Naive B cell (primary cell): ENCODE results near the gene TBL1X. TPM values are rescaled to one million over a fixed set of nuclear protein-coding genes. Genes with fewer than 3 reads are reported as not detected.

Source experiments
- ATAC-seq, 2 donors: fragments of 150-1000 bp; cut with Tn5 transposase; 2 replicates each; pipeline ENCODE4 v1.10.0; 2021; ENCODE audit warnings: low read depth in 2 of 2, mild to moderate bottlenecking in 2 of 2, moderate library complexity in 2 of 2
- DNase-seq: peaks from one replicate; pipeline ENCODE4 v3.0.0; 2022
- H3K27ac Mint-ChIP-seq, 6 donors: one replicate each; pipeline ENCODE4 v1.8.0; 2020 to 2022; ENCODE audit warnings: mild to moderate bottlenecking in 6 of 6, mixed read lengths in 6 of 6, moderate library complexity in 5 of 6, inconsistent platforms in 2 of 6
- H3K27me3 Mint-ChIP-seq, 3 donors: one replicate each; pipeline ENCODE4 v1.8.0; 2021 to 2022; ENCODE audit warnings: mixed read lengths in 3 of 3, mild to moderate bottlenecking in 1 of 3
- H3K36me3 Mint-ChIP-seq, 2 donors: one replicate each; pipeline ENCODE4 v1.8.0; 2020 to 2022; ENCODE audit warnings: mixed read lengths in 2 of 2, inconsistent platforms in 1 of 2, mild to moderate bottlenecking in 1 of 2
- H3K4me1 Mint-ChIP-seq, 3 donors: one replicate each; pipeline ENCODE4 v1.8.0; 2020 to 2022; ENCODE audit warnings: mixed read lengths in 3 of 3, inconsistent platforms in 1 of 3, mild to moderate bottlenecking in 1 of 3, moderate library complexity in 1 of 3
- H3K4me3 Mint-ChIP-seq, 8 donors: one replicate each; pipeline ENCODE4 v1.8.0; 2020 to 2022; ENCODE audit warnings: mild to moderate bottlenecking in 8 of 8, mixed read lengths in 8 of 8, moderate library complexity in 8 of 8, inconsistent platforms in 2 of 8
- H3K9me3 Mint-ChIP-seq, 7 donors: one replicate each; pipeline ENCODE4 v1.8.0; 2020 to 2022; ENCODE audit warnings: mixed read lengths in 7 of 7, mild to moderate bottlenecking in 5 of 7, inconsistent platforms in 2 of 7, moderate library complexity in 1 of 7
- polyA plus RNA-seq, 6 donors: library from polyadenylated mRNA; unstranded; fragments of 300-500 nt; fragmentation: Illumina TruSeq; gene quantifications; one replicate each; pipeline ENCODE4 v1.2.3, GENCODE V29; 2021; ENCODE audit warnings: low read depth in 6 of 6

Gene TBL1X
- polyA plus RNA-seq, 6 donors from 2014 or later = 14.0 to 26.8 (median 18.8) TPM

DNA sequence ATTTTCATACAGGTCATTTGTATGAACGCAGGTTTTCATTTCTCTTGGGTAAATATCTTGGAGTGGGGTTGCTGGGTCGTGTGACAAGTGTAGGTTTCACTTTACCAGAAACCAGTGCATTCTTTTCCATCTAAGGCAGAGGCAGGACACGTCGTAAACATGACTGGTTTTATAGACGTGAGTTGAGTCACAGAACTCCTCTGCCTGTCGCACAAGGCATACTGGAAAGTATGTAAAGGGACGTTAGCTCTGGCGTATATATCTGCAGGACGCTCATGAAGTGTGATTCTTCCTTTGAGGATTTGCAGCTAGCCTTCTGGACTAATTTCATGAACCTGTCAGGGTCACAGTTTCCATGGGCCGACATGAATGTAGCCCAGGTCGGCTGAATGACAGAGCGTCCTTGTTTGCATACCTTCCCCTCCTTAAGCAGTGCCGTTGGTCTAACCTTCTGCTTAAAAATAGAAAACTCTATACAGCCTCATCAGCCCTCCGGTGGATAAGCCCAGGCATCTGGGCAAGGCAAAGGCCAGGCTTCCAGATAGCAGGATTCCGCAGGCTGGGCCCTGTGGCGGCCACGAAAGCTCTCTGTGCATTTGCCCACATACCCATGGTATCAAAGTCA lies 194.8 kb downstream of the TBL1X start:
- H3K27ac Mint-ChIP-seq = no peak overlapping the region
- H3K9me3 Mint-ChIP-seq = peaks cover 0 to 5% (median 0%) of the 10 kb centered on the region in 7 donors
- no peaks in the 10 kb centered on the region for H3K27me3 Mint-ChIP-seq
- H3K4me3 Mint-ChIP-seq = no peak overlapping the region
- peaks cover 13 to 14% of the 10 kb centered on the region in 2 donors for H3K36me3 Mint-ChIP-seq
- DNase-seq (no peak), ATAC-seq (no peak)
- peaks cover 5 to 12% (median 11%) of the 10 kb centered on the region in 3 donors for H3K4me1 Mint-ChIP-seq

DNA sequence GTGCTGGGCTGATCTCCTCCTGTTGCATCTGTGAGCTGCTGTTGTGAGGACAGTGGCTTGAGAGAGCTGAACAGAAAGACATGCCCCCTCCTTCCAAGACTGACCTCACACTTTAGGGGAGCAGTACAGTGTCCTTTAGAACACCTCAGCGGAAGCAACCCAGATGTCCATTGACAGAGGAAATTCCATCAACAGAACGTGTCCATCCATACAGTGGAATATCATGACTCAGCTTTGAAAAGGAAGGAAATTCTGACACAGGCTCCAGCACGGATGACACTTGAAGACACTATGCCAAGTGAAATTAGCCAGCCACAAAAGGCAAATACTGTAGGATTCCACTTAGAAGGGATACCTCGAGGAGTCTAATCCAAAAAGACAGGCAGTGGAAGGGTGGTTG lies 197.3 kb downstream of the TBL1X start:
- ATAC-seq = no peak
- Mint-ChIP-seq H3K36me3 (peaks cover 8 to 13% of the 10 kb centered on the region in 2 donors), H3K27me3 (no peaks in the 10 kb centered on the region), H3K4me1 (peaks cover 5 to 12% (median 9%) of the 10 kb centered on the region in 3 donors), H3K9me3 (peaks cover 0 to 4% (median 0%) of the 10 kb centered on the region in 7 donors), H3K4me3 (no peak overlapping the region), H3K27ac (no peak overlapping the region)
- DNase-seq = no peak

DNA sequence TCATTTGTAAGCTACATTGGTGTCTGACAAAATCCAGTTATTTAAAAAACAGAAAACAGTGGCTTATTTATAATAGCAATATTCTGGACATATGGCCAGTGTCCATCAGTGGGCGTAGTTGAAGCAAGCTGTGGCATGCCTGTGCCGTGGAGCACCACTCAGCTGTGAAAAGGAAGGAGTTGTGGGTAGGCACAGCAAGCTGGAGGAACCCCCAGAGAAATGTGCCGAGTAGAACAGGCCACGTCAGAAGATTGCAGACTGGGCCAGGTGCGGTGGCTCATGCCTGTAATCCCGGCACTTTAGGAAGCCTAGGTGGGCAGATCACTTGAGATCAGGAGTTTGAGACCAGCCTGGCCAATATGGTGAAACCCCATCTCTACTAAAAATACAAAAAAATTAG lies 198.4 kb downstream of the TBL1X start:
- H3K27me3 Mint-ChIP-seq = no peaks in the 10 kb centered on the region
- peaks cover 1 to 8% (median 6%) of the 10 kb centered on the region in 3 donors for H3K4me1 Mint-ChIP-seq
- H3K4me3 Mint-ChIP-seq = peak overlapping the region in 1 of 8 donors; percentile 39
- no peak for DNase-seq
- no peak for ATAC-seq
- H3K27ac Mint-ChIP-seq = peak overlapping the region in 1 of 6 donors; percentile 9
- peaks cover 3 to 10% of the 10 kb centered on the region in 2 donors for H3K36me3 Mint-ChIP-seq
- peaks cover 0 to 1% (median 0%) of the 10 kb centered on the region in 7 donors for H3K9me3 Mint-ChIP-seq

DNA sequence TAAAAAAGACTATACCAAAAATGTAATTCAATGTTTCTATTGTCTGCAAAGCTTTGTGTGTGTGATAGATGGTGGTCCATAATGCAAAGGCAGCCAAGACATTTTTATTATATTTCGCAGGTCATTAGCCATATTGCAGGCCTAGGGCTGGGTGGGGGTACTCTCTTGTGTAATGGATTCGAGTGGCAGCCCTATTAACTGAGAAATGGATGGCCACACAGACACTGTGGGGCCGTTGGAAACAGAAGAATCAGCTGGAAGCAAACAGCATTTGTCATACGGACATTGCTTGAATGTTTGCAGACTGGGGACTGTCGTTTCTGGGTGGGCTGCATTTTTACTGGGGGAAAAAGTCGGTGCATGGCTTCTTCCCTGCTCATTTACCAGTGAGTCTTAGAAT lies 199.4 kb downstream of the TBL1X start:
- H3K9me3 Mint-ChIP-seq = no peaks in the 10 kb centered on the region
- no peak overlapping the region for H3K27ac Mint-ChIP-seq
- H3K4me1 Mint-ChIP-seq = peaks cover 0 to 7% (median 6%) of the 10 kb centered on the region in 3 donors
- DNase-seq (no peak), ATAC-seq (no peak)
- H3K27me3 Mint-ChIP-seq = no peaks in the 10 kb centered on the region
- no peak overlapping the region for H3K4me3 Mint-ChIP-seq
- H3K36me3 Mint-ChIP-seq = peaks cover 0 to 9% of the 10 kb centered on the region in 2 donors

DNA sequence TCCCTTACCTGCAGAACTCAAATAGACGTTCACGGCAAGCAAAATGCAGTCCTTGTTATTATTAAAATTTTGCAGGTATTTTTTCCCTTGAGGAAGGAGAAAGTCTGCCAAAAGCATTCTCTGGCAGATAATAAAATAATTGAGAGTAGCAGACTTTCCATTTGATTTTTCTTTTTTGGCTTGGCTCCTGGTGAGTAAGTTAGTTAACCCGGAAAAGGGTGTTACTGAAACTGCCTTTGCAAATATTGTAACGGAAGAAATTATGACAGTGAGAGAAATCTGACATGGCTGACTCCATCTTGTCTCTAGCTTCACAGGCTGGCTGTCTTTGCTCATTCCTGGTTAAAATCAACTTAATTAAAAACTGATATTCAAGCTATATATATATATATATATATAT lies 200.3 kb downstream of the TBL1X start:
- Mint-ChIP-seq H3K4me3 (no peak overlapping the region), H3K36me3 (peaks cover 0 to 5% of the 10 kb centered on the region in 2 donors), H3K27me3 (no peaks in the 10 kb centered on the region), H3K4me1 (peaks cover 0 to 8% (median 6%) of the 10 kb centered on the region in 3 donors), H3K27ac (no peak overlapping the region), H3K9me3 (no peaks in the 10 kb centered on the region)
- ATAC-seq (no peak), DNase-seq (no peak)

DNA sequence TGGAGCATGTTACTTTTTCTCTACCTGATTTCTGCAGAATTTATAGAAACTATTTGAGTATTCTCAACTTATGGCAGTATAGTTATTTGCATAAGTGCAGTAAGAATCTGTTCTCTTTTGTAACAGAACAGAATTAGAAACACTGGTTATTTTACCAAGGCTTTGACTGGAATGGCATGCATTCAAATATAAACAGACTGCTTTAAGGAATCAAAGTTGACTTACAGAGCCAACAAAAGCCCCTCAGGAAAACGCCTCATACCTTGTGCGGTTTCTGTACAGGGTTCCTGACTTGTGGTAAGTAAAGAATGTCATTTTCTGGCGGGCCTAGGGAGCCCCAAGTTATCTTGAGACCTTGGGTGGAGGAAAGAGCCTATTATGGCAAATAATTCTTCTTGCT lies 203.7 kb downstream of the TBL1X start:
- Mint-ChIP-seq H3K4me1 (peaks cover 17 to 26% (median 25%) of the 10 kb centered on the region in 3 donors), H3K36me3 (peaks cover 5 to 9% of the 10 kb centered on the region in 2 donors), H3K4me3 (no peak overlapping the region), H3K27ac (no peak overlapping the region), H3K9me3 (peaks cover 0 to 5% (median 0%) of the 10 kb centered on the region in 7 donors), H3K27me3 (no peaks in the 10 kb centered on the region)
- no peak for DNase-seq
- ATAC-seq = no peak

DNA sequence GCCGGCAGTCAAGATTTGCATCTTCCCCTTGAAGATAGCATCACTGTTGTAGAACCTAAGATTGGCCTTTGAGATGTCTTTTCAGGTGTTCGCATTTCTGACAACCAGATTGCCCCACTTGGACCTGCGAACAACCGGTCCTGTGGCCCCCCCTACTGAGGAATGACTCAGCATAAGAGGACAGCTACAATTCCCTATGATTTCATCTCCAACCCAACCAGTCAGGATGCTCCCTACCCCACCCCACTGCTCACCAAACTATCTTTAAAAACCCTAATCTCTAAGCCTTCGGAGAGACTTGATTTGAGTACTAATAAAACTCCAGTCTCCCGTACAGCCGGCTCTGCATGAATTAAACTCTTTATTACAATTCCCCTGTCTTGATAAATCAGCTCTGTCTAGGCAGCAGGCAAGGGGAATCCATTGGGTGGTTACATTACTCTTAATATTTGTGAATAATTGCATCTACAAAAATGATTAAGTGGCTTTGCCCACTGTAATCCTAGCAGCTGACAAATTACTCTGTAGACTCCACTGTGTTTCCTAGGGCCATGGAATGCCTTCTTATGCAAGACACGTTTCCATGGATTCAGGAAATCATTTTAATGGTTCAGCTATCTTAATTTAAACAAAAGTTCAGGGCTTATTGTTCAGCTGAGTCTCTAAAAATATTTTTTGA lies 205.4 kb downstream of the TBL1X start:
- Mint-ChIP-seq H3K27me3 (no peaks in the 10 kb centered on the region), H3K4me1 (peaks cover 17 to 31% (median 26%) of the 10 kb centered on the region in 3 donors), H3K36me3 (peaks cover 5 to 9% of the 10 kb centered on the region in 2 donors), H3K9me3 (peaks cover 0 to 5% (median 0%) of the 10 kb centered on the region in 7 donors), H3K27ac (peak overlapping the region in 3 of 6 donors; percentile 26 to 71 (median 42)), H3K4me3 (no peak overlapping the region)
- DNase-seq (no peak), ATAC-seq (no peak)

GRCh38 chrX:9671998-9672397 lies 207.1 kb downstream of the TBL1X start:
- peaks cover 9 to 21% of the 10 kb centered on the region in 2 donors for H3K36me3 Mint-ChIP-seq
- peak overlapping the region; percentile 6 to 88 (median 68) for H3K27ac Mint-ChIP-seq
- H3K4me1 Mint-ChIP-seq = peaks cover 19 to 33% (median 32%) of the 10 kb centered on the region in 3 donors
- no peaks in the 10 kb centered on the region for H3K27me3 Mint-ChIP-seq
- peak overlapping the region in 4 of 8 donors; percentile 8 to 25 (median 16) for H3K4me3 Mint-ChIP-seq
- DNase-seq (peak; percentile 24), ATAC-seq (peak; percentile 84 to 88)
- peaks cover 0 to 12% (median 6%) of the 10 kb centered on the region in 7 donors for H3K9me3 Mint-ChIP-seq

GRCh38 chrX:9676306-9676705 lies 211.4 kb downstream of the TBL1X start:
- Mint-ChIP-seq H3K27ac (peak overlapping the region in 5 of 6 donors; percentile 87 to 97 (median 91)), H3K27me3 (no peaks in the 10 kb centered on the region), H3K36me3 (peaks cover 9 to 21% of the 10 kb centered on the region in 2 donors), H3K4me1 (peaks cover 25 to 49% (median 33%) of the 10 kb centered on the region in 3 donors), H3K9me3 (peaks cover 0 to 15% (median 7%) of the 10 kb centered on the region in 7 donors), H3K4me3 (peak overlapping the region in 2 of 8 donors; percentile 1 to 30)
- no peak for ATAC-seq
- no peak for DNase-seq

DNA sequence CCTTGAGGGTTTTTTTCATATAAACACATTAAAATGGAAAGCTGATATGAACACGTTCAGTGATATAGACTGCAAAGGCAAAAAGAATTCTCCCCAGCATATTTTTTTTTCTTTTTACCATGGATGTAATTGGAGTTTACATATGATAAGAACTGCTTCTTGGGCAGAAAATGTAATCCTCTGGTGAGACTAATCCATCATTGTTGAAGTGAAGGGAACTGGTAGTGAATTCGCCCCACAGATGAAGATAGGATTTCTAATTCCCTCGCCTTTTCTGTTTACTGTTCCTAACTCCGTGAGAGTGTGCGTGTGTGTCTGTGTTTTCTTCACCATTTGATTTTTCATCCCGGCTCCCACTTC lies 211.9 kb downstream of the TBL1X start:
- Mint-ChIP-seq H3K27me3 (no peaks in the 10 kb centered on the region), H3K9me3 (peaks cover 0 to 15% (median 7%) of the 10 kb centered on the region in 7 donors), H3K27ac (peak overlapping the region; percentile 87 to 99 (median 92)), H3K4me3 (peak overlapping the region in 6 of 8 donors; percentile 30 to 76 (median 42)), H3K4me1 (peaks cover 21 to 45% (median 29%) of the 10 kb centered on the region in 3 donors), H3K36me3 (peaks cover 9 to 21% of the 10 kb centered on the region in 2 donors)
- DNase-seq (no peak), ATAC-seq (no peak)

GRCh38 chrX:9677098-9677739 lies 212.4 kb downstream of the TBL1X start:
- ATAC-seq (peak; percentile 89 to 93), DNase-seq (peak; percentile 64)
- Mint-ChIP-seq H3K4me1 (peaks cover 18 to 44% (median 24%) of the 10 kb centered on the region in 3 donors), H3K4me3 (peak overlapping the region in 6 of 8 donors; percentile 30 to 76 (median 62)), H3K27me3 (no peaks in the 10 kb centered on the region), H3K36me3 (peaks cover 9 to 21% of the 10 kb centered on the region in 2 donors), H3K9me3 (peaks cover 0 to 15% (median 7%) of the 10 kb centered on the region in 7 donors), H3K27ac (peak overlapping the region; percentile 87 to 99 (median 92))

DNA sequence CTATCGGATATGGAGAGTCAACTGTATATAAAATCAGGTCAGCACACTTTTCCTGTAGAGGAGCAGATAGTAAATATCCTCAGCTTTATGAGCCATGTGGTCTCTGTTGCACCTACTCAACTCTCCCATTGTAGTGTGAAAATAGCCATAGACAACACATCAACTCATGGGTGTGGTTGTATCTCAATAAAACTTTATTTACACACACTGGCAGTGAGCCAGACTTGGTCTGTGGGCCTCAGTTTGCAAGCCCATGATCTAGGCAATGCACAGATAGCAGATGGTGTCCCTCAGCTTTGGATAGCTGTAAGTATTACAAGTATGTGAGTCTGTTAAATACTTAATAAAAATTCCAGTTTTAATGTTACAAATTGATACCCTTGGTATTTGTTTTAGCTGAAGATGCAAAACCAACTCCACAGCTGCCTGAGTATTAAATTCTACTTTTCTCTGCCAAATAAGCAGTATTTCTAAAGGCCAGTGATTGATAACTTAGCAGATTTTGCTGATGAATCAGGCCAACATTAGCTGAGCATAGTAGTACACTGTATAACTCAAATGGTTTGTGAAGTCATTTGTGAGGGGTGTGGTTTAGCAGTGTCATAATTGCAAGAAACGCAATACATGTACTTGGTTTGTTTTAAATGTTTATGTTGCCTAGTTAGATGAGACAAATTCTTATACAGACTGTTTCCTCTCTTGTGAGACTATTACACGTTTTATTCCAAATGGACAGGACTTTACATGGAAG lies 213.5 kb downstream of the TBL1X start:
- Mint-ChIP-seq H3K27ac (peak overlapping the region in 4 of 6 donors; percentile 86 to 99 (median 92)), H3K4me3 (peak overlapping the region in 4 of 8 donors; percentile 30 to 71 (median 42)), H3K4me1 (peaks cover 10 to 37% (median 18%) of the 10 kb centered on the region in 3 donors), H3K9me3 (peaks cover 0 to 15% (median 4%) of the 10 kb centered on the region in 7 donors), H3K27me3 (no peaks in the 10 kb centered on the region), H3K36me3 (peaks cover 9 to 11% of the 10 kb centered on the region in 2 donors)
- DNase-seq = no peak
- ATAC-seq = no peak

GRCh38 chrX:9681011-9681410 lies 216.2 kb downstream of the TBL1X start:
- no peaks in the 10 kb centered on the region for H3K27me3 Mint-ChIP-seq
- ATAC-seq (no peak), DNase-seq (no peak)
- H3K36me3 Mint-ChIP-seq = peaks cover 7 to 20% of the 10 kb centered on the region in 2 donors
- H3K9me3 Mint-ChIP-seq = peaks cover 0 to 12% (median 5%) of the 10 kb centered on the region in 7 donors
- H3K4me3 Mint-ChIP-seq = no peak overlapping the region
- H3K27ac Mint-ChIP-seq = no peak overlapping the region
- peaks cover 10 to 30% (median 18%) of the 10 kb centered on the region in 3 donors for H3K4me1 Mint-ChIP-seq
